ENCODE data around the gene ADAM10.

GRCh38 chr15:58546635-58547627, 202.6 kb downstream of the ADAM10 start:
- no peak for TF ChIP-seq CTCF (IDR thresholded peaks at IDR 0.05; ENCODE audit: insufficient read depth, low read depth, low read length)
- no peak for TF ChIP-seq EZH2 (IDR thresholded peaks at IDR 0.05; ENCODE audit: insufficient read depth, low read length)
